BE2C (cell line): ENCODE data around the gene ARPP19.
"Not testable (repeated sequence)": the region's sequence is repeated elsewhere in the genome, so short reads cannot be mapped to it uniquely, and the experiment has no call there.

ENCODE experiments used
- DNase-seq: peaks from one replicate; pipeline ENCODE4 v3.0.0-alpha.2; 2020
- H3K27me3 ChIP-seq: fragments of 250-450 bp; sonication (Bioruptor Pico); 2 replicates; pipeline ENCODE4 v1.5.1; 2020; ENCODE audit warnings: mild to moderate bottlenecking
- H3K36me3 ChIP-seq: fragments of 250-450 bp; sonication (Bioruptor Pico); 2 replicates; pipeline ENCODE4 v1.5.1; 2020; ENCODE audit warnings: mild to moderate bottlenecking
- H3K4me1 ChIP-seq: fragments of 250-450 bp; sonication (Bioruptor Pico); 2 replicates; pipeline ENCODE4 v1.5.1; 2020
- H3K4me3 ChIP-seq: 2 replicates; pipeline ENCODE4 v1.5.1; 2011; ENCODE audit warnings: low read depth, low read length
- H3K9me3 ChIP-seq: fragments of 250-450 bp; sonication (Bioruptor Pico); 2 replicates; pipeline ENCODE4 v1.5.1; 2020
- CTCF ChIP-seq: IDR thresholded peaks from 2 replicates; pipeline ENCODE4 v1.5.1; 2012; ENCODE audit warnings: mild to moderate bottlenecking, low read depth, low read length

The ARPP19 gene

GRCh38 chr15:52521682-52522081, 47.1 kb downstream of the ARPP19 start:
- no peak for TF ChIP-seq CTCF
- H3K9me3 ChIP-seq = no peaks in the 10 kb centered on the region
- no peaks in the 10 kb centered on the region for H3K27me3 ChIP-seq
- H3K4me3 ChIP-seq = no peak overlapping the region
- DNase-seq = no peak
- H3K4me1 ChIP-seq = no peaks in the 10 kb centered on the region
- H3K36me3 ChIP-seq = no peaks in the 10 kb centered on the region

GRCh38 chr15:52520421-52520820, 48.4 kb downstream of the ARPP19 start:
- no peak for TF ChIP-seq CTCF
- Histone ChIP-seq H3K36me3 (no peaks in the 10 kb centered on the region), H3K4me1 (no peaks in the 10 kb centered on the region)

GRCh38 chr15:52518487-52519371, 50.1 kb downstream of the ARPP19 start:
- TF ChIP-seq CTCF = no peak
- no peak for DNase-seq
- Histone ChIP-seq H3K27me3 (no peaks in the 10 kb centered on the region), H3K4me3 (no peak overlapping the region), H3K9me3 (no peaks in the 10 kb centered on the region), H3K36me3 (no peaks in the 10 kb centered on the region), H3K4me1 (no peaks in the 10 kb centered on the region)

More at GRCh38 chr15:52520421-52520820, 48.4 kb downstream of the ARPP19 start:
- H3K4me3 ChIP-seq = no peak overlapping the region
- no peaks in the 10 kb centered on the region for H3K9me3 ChIP-seq
- H3K27me3 ChIP-seq = no peaks in the 10 kb centered on the region
- no peak for DNase-seq

GRCh38 chr15:52517014-52517413, 51.8 kb downstream of the ARPP19 start:
- DNase-seq = no peak
- no peaks in the 10 kb centered on the region for H3K9me3 ChIP-seq
- no peak for TF ChIP-seq CTCF
- H3K4me3 ChIP-seq = no peak overlapping the region
- H3K36me3 ChIP-seq = no peaks in the 10 kb centered on the region
- no peaks in the 10 kb centered on the region for H3K4me1 ChIP-seq
- H3K27me3 ChIP-seq = no peaks in the 10 kb centered on the region

GRCh38 chr15:52515343-52515742, 53.5 kb downstream of the ARPP19 start:
- Histone ChIP-seq H3K9me3 (no peaks in the 10 kb centered on the region), H3K36me3 (no peaks in the 10 kb centered on the region), H3K27me3 (no peaks in the 10 kb centered on the region), H3K4me1 (no peaks in the 10 kb centered on the region), H3K4me3 (no peak overlapping the region)
- no peak for TF ChIP-seq CTCF
- no peak for DNase-seq

- H3K4me3 ChIP-seq = no peak overlapping the region
- no peaks in the 10 kb centered on the region for H3K4me1 ChIP-seq
- no peak for DNase-seq
- H3K36me3 ChIP-seq = no peaks in the 10 kb centered on the region
- no peaks in the 10 kb centered on the region for H3K27me3 ChIP-seq
- H3K9me3 ChIP-seq = no peaks in the 10 kb centered on the region
- TF ChIP-seq CTCF = no peak
These were observed 54.3 kb downstream of the ARPP19 start for GRCh38 chr15:52514482-52514881.

GRCh38 chr15:52512869-52513268, 56.0 kb downstream of the ARPP19 start:
- not testable (repeated sequence) for H3K4me1 ChIP-seq, H3K9me3 ChIP-seq, H3K27me3 ChIP-seq, DNase-seq, H3K36me3 ChIP-seq, H3K4me3 ChIP-seq
